Chondrocyte (in vitro differentiated cells): ENCODE results near the gene EPOP. TPM values are rescaled to one million over a fixed set of nuclear protein-coding genes. Genes with fewer than 3 reads are reported as not detected.

Experiments
- DNase-seq: peaks from one replicate; pipeline ENCODE4 v3.0.0; 2021; ENCODE audit warnings: mixed read lengths, low spot score
- H3K27ac Mint-ChIP-seq: one replicate; pipeline ENCODE4 v1.8.0; 2021; ENCODE audit warnings: mild to moderate bottlenecking, moderate library complexity, mixed read lengths; ENCODE audit not compliant: unreplicated experiment
- H3K27me3 Mint-ChIP-seq: 2 replicates; pipeline ENCODE4 v1.8.0; 2021; ENCODE audit warnings: low read depth, mixed read lengths
- H3K36me3 Mint-ChIP-seq: 2 replicates; pipeline ENCODE4 v1.8.0; 2021; ENCODE audit warnings: low read depth, mixed read lengths
- H3K4me1 Mint-ChIP-seq: 2 replicates; pipeline ENCODE4 v1.8.0; 2021; ENCODE audit warnings: low read depth, mild to moderate bottlenecking, mixed read lengths
- H3K4me3 Mint-ChIP-seq: one replicate; pipeline ENCODE4 v1.8.0; 2021; ENCODE audit warnings: mild to moderate bottlenecking, moderate library complexity, mixed read lengths; ENCODE audit not compliant: unreplicated experiment
- H3K9me3 Mint-ChIP-seq: 2 replicates; pipeline ENCODE4 v1.8.0; 2021; ENCODE audit warnings: low read depth, mixed read lengths
- total RNA-seq: library from RNA; stranded (reverse); gene quantifications from 3 replicates; pipeline ENCODE4 v1.2.1, GENCODE V29; 2021
- TF ChIP-seq, protein P1 (sequence below): fragments of 200-600 bp; sonication (generic); IDR thresholded peaks from 2 replicates; pipeline ENCODE4 v1.5.0; 2021; ENCODE audit warnings: antibody characterized with exemption, mild to moderate bottlenecking, moderate library complexity

Gene EPOP
- total RNA-seq, 1 donor from 2014 or later = 2.8 TPM

DNA sequence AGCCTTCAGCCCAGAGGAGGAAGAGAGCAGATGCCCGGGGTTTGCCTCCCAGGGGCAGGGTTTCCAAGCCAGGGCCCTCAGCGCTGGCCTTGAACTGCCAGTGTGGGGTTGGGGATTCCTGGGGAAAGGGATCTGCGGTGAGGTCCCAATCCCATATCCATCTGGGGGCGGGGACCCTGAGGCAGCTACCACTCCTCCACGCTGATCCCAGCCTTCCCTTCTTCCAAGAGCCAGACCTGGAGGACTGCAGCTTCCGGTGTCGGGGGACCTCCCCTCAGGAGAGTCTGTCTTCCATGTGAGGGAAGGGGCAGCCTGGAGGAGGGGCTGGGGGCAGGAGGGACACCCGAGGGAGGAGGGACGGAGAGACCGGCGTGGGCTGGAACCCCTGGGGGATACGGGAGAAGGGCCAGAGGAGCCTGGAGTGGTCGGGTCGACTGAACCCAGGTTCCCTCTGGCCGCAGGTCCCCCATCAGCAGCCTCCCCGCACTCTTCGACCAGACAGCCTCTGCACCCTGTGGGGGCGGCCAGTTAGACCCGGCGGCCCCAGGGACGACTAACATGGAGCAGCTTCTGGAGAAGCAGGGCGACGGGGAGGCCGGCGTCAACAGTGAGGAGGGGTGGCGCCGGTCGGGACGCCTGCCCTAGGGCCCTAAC, 44.7 kb upstream of the EPOP start:
- no peaks in the 10 kb centered on the region for H3K9me3 Mint-ChIP-seq
- TF ChIP-seq, protein P1, sequence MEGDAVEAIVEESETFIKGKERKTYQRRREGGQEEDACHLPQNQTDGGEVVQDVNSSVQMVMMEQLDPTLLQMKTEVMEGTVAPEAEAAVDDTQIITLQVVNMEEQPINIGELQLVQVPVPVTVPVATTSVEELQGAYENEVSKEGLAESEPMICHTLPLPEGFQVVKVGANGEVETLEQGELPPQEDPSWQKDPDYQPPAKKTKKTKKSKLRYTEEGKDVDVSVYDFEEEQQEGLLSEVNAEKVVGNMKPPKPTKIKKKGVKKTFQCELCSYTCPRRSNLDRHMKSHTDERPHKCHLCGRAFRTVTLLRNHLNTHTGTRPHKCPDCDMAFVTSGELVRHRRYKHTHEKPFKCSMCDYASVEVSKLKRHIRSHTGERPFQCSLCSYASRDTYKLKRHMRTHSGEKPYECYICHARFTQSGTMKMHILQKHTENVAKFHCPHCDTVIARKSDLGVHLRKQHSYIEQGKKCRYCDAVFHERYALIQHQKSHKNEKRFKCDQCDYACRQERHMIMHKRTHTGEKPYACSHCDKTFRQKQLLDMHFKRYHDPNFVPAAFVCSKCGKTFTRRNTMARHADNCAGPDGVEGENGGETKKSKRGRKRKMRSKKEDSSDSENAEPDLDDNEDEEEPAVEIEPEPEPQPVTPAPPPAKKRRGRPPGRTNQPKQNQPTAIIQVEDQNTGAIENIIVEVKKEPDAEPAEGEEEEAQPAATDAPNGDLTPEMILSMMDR = no peak
- H3K27me3 Mint-ChIP-seq = no peaks in the 10 kb centered on the region
- H3K27ac Mint-ChIP-seq = no peak overlapping the region
- no peak for DNase-seq
- H3K36me3 Mint-ChIP-seq = peaks cover 9% of the 10 kb centered on the region
- H3K4me3 Mint-ChIP-seq = no peak overlapping the region
- peaks cover 4% of the 10 kb centered on the region for H3K4me1 Mint-ChIP-seq

DNA sequence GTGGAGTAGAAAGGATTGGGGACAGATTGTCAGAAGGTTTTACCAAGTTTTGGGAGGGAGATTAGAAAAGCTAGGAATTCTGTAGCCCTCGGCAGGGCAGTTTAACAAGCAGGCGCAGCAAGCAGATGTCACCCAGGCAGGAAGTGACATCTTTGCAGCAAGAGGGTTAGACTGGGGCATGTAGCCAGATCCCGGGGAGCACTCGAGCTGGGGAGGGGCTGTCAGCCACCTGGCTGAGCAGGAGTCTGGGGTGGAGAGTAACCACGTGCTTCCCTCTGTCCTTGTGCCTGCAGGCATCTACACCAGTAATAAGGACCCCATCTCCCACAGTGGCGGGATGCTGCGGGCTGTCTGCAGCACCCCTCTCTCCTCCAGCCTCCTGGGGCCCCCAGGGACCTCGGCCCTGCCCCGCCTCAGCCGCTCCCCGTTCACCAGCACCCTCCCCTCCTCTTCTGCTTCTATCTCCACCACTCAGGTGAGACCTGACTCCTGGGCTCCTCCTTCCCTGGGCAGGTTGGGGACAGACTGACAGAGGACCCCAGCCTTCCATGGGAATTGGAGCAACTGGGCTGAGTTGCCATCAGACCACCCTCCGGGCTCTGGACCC, 42.5 kb upstream of the EPOP start:
- no peak overlapping the region for H3K27ac Mint-ChIP-seq
- DNase-seq = no peak
- H3K9me3 Mint-ChIP-seq = no peaks in the 10 kb centered on the region
- peaks cover 14% of the 10 kb centered on the region for H3K36me3 Mint-ChIP-seq
- no peaks in the 10 kb centered on the region for H3K27me3 Mint-ChIP-seq
- no peak overlapping the region for H3K4me3 Mint-ChIP-seq
- H3K4me1 Mint-ChIP-seq = no peaks in the 10 kb centered on the region
- TF ChIP-seq, protein P1 = no peak

DNA sequence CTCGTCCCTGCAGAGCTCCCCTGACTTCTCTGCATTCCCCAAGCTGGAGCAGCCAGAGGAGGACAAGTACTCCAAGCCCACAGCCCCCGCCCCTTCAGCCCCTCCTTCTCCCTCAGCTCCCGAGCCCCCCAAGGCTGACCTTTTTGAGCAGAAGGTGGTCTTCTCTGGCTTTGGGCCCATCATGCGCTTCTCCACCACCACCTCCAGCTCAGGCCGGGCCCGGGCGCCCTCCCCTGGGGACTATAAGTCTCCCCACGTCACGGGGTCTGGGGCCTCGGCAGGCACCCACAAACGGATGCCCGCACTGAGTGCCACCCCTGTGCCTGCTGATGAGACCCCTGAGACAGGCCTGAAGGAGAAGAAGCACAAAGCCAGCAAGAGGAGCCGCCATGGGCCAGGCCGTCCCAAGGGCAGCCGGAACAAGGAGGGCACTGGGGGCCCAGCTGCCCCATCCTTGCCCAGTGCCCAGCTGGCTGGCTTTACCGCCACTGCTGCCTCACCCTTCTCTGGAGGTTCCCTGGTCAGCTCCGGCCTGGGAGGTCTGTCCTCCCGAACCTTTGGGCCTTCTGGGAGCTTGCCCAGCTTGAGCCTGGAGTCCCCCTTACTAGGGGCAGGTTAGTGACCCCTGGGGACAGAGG, 41.7 kb upstream of the EPOP start:
- DNase-seq = no peak
- Mint-ChIP-seq H3K27me3 (no peaks in the 10 kb centered on the region), H3K4me3 (no peak overlapping the region), H3K4me1 (no peaks in the 10 kb centered on the region), H3K9me3 (no peaks in the 10 kb centered on the region), H3K36me3 (peaks cover 17% of the 10 kb centered on the region), H3K27ac (no peak overlapping the region)
- TF ChIP-seq, protein P1 = no peak

DNA sequence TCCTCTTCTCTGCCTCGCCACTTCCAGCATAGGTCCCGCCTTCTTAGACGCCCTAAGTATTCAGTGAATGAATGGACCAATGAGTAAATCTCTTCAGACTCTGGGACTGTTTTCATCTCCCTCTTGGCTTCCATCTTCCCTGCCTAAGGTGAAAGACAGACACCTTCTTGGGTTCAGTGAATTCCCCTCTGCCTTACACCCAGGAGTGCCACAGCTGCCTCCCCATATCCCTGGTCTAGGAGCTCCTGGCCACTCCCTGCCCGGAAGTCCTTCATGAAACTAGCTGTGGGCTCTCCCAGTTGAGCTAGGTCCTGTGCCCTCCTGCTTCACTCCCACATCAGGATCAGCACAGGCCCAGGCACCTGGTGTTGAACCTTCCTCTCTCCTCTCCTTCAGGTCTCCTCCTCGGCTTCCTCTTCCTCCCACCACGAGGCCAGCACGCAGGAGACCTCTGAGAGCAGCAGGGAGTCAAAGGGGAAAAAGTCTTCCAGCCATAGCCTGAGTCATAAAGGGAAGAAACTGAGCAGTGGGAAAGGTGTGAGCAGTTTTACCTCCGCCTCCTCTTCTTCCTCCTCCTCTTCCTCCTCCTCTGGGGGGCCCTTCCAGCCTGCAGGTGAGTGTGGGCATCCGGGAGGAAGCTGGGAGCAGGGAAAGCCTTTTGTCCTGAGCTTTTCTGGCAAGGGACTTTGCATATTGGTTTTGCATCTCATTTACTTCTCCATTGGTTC, 40.6 kb upstream of the EPOP start:
- Mint-ChIP-seq H3K27me3 (no peaks in the 10 kb centered on the region), H3K4me1 (no peaks in the 10 kb centered on the region), H3K9me3 (no peaks in the 10 kb centered on the region), H3K4me3 (no peak overlapping the region), H3K36me3 (peaks cover 20% of the 10 kb centered on the region), H3K27ac (peak overlapping the region; percentile 59)
- TF ChIP-seq, protein P1 = no peak
- DNase-seq = no peak

DNA sequence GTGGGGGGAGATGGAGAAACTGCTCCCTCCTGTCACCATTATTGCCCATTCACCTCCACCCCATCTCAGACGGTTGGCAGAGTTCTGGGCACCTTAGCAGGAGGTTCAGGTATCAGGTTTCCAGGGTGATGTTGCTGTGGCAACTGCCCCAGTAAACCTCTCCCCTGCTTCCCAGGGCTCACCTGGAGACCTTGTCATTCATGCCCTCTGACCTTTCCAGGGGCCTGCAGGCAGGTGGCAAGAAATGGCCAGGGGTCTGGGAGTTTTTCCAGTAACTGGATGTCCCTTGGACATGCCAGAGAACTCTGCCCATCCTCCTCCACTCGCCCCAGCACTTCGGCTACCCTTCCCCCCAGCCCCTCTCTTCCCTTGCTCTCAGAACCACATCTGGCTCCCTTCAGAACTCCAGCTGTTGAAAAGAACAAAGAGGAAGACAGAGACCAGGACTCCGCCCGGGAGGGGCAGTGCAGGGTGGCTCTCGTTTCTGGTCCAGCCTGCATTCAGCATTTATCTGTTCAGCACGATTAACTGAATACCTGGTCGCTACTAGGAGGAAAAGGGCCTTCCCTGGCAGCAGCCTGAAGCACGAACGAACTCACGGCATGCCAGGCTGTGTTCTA, 38.8 kb upstream of the EPOP start:
- no peaks in the 10 kb centered on the region for H3K27me3 Mint-ChIP-seq
- TF ChIP-seq, protein P1 = no peak
- H3K4me1 Mint-ChIP-seq = no peaks in the 10 kb centered on the region
- no peak overlapping the region for H3K4me3 Mint-ChIP-seq
- no peaks in the 10 kb centered on the region for H3K9me3 Mint-ChIP-seq
- peaks cover 26% of the 10 kb centered on the region for H3K36me3 Mint-ChIP-seq
- H3K27ac Mint-ChIP-seq = no peak overlapping the region
- DNase-seq = no peak
